ENCODE data around the gene NUP88.

NUP88 gene

DNA sequence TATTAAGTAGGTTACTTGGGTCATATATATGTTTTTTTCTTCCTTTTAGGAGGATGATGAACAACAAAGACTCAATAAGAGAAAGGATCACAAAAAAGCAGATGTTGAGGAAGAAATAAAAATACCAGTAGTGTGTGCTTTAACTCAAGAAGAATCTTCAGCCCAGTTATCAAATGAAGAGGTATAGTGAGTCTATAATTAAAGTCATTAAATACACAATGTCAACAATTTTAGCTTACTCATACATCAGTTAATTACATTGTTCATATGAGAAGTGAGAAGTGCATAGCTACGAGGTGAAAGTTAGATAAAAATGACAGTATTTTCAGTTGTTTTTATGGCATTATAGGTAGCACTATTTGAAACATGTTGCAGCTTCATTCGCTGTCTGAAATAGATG, 65.2 kb downstream of the NUP88 start:
- DNase-seq: no peak

DNA sequence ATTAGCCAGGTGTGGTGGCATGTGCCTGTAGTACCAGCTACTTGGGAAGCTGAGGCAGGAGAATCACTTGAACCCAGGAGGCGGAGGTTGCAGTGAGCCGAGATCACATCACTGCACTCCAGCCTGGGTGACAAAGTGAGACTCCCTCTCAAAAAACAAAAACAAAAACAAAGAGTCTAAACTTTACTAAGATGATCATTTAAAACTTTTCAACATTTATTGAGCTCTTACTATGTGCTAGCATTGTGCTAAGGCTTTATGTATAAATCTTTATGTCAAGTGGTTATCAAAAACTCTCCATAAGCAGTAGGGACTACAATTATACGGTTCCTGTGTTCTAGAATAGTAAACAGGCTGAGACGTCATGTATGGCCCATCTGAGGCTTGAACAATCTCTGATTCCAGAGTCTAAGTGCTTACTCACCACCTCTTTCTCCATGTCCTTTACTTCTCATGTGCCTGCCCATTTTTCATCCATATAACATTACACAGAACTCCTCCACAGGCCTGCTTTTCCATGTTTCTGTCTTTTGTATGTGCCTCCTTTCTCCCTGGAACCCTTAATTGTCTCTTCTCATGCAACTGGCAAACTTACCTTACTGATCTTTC, 66.7 kb downstream of the NUP88 start:
- DNase-seq: no peak

- no peak for DNase-seq
Observed at GRCh38 chr17:5344914-5345313, 74.5 kb downstream of the NUP88 start.

Measured in NCI-H1048 (cell line).